Stimulated activated CD4-positive, alpha-beta T cell treated with anti-CD3 and anti-CD28 coated beads, Interleukin-2, amount 100 ng/mL, for 48 hours (primary cell): Measurements from ENCODE around the gene ORM2.
"Not testable (repeated sequence)": the region's sequence is repeated elsewhere in the genome, so short reads cannot be mapped to it uniquely, and the experiment has no call there.

Experiments used
- DNase-seq, 2 donors: peaks; one replicate each; pipeline ENCODE4 v3.0.0-alpha.2; 2020

ORM2 gene

DNA sequence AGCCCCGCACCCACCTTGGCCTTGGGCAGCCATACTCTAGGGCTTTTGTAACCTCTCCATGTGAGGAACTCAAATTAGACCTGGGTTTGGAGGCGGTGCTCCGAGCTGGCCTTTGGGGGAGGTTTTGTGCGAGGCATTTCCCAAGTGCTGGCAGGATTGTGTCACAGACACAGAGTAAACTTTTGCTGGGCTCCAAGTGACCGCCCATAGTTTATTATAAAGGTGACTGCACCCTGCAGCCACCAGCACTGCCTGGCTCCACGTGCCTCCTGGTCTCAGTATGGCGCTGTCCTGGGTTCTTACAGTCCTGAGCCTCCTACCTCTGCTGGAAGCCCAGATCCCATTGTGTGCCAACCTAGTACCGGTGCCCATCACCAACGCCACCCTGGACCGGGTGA, at the start of gene ORM2:
ORM2 (plus strand) TSS at position 245 of the 398 bp plus-strand sequence; CDS start at position 281, 36 bp downstream.
- DNase-seq = not testable (repeated sequence)

DNA sequence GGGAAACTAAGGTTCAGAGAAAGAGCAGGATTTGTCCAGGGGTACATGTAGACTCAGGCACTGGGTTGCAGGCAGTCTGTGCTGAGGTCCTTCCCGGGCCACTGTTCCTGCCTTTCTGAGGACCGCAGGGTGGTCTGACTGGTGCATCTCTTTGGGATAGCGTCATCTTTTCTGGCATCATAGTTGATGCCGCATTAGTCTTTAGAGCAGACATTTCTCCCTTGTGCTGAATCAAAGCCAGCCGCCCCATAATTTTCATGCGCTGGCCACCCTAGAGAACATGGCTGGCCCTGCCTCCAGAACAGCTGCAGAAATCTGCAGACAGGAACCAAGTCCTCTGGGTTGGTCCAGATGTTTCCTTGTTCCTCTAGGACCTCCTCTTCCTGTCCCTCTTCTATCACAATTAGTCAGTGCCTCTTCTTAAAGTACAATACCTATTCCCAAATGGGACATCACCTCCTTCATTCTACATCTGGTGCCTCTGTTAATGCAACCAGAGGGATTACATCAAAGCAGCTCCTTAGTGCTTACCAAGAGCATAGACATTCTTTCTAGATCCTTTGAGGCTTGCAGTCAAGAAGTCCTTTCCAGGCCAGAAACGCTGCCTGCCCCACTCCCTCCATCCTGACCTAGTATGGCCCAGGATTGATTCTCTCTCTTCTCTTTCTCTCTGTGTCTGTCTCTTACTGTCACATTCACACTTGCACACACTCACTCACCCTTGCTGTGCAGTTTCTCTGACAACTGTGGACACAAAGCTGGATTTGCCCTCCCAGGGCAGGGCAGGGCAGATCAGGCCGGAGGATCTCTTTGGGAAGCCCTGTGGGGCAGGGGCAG, 48.8 kb upstream of the ORM2 start:
- DNase-seq = no peak

DNA sequence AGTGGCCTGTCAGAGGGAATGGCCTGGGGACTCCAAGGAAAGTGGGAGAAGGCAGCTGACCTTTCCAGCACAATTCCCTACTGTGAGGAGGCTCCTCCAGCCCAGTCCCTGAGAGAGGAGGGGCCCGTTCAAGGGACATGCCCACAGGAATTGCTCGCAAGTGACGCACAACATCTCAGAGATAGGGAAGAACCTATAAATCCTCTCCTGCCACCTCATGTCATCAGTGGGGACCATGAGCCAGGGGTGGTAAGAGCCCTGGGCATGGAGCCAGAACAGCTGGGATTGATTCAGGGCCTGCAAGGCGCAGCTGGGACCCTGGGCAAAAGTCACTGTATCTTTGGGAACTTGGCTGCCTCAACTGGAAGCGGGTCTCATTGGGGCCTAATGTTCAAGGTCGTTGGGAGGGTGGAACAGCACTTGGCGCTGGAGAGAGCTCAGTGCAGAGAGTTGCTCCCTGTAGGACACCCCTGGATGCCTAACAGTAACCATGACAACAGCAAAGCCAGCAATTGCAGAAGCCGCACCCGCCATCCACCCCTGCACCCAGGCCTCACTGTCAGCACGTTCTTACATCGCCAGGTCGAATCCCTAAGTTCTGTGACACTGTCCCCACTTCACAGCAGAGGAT, 48.1 kb upstream of the ORM2 start:
- no peak for DNase-seq

DNA sequence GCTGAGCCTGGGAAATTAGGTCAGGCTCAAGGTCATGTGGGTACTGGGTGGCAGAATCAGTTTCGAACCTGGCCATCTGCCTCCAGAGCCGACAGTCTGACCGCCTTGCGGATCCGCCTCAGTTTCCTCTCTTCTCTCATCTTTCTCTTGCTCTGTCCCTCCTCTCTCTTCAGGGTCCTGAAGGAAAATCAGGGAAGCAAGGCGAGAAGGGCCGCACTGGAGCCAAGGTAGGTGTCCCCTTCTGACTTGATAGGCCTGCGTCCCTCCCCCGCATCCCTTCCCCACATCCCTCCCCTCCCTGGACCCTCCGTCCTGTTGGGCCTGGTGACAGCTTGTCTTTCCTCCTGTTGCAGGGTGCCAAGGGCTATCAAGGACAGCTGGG, 47.6 kb upstream of the ORM2 start:
- no peak for DNase-seq

DNA sequence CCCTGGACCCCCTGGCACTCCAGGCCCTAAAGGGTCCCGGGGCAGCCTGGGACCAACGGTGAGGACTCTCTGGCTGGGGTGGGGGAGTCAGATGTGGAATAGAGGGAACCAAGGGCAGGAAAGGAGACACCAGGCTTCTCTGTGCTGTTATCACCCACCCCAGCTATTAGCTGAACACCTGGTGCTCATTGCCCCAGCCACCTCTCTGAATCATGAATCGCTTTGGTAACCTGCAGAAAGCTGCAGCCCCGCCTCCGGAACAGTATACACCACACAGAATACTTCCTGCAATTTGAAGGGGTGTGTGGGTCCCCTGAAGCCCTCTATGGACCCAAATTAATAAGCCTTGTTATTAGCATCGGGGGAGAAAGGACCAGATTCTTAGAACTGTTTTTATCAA, 47.2 kb upstream of the ORM2 start:
- DNase-seq = no peak

DNA sequence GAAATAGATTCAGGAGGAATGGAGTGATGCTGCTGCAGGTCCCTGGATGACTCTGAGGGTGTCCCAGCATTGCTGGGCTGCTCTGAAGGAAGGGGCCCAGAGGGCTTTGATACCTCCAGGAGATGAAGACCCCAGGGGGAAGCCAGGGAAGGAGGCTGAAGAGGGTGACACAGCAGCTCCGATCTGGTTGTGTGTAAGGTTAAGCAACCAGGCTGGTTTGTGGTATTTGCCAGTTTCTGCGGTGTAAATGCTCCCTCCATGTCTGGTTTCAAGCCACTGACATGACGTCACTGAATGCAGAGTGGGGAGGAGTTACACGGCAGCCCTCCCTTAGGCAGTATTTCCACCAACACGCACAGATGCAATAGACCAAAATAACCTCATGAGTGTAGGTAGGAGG, 46.7 kb upstream of the ORM2 start:
- no peak for DNase-seq

DNA sequence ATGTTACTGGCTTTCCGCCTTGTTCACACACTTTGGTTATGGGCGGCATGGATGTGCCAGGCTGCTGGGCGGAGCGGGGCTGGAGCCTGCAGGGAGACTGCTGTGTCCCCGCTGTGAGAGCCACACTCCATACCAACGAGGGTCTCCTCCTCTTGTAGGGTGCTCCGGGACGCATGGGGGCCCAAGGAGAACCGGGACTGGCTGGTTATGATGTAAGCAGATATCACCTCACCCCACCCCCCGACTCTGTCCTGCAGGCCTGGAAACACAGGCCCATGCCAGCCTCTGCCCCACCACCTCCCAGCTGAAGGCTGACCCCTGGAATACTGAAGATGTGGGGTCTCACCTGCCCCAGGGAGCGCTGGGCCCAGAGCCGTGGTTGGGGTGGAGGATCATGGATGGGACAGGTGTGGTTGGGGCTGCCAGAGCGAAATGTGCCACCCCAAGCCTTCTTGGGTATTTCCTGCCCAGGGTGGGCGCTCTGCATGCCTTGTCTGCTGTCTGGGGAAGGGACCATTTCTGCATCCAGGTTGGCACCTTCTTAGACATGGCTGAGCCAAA, 46.0 kb upstream of the ORM2 start:
- DNase-seq = no peak

DNA sequence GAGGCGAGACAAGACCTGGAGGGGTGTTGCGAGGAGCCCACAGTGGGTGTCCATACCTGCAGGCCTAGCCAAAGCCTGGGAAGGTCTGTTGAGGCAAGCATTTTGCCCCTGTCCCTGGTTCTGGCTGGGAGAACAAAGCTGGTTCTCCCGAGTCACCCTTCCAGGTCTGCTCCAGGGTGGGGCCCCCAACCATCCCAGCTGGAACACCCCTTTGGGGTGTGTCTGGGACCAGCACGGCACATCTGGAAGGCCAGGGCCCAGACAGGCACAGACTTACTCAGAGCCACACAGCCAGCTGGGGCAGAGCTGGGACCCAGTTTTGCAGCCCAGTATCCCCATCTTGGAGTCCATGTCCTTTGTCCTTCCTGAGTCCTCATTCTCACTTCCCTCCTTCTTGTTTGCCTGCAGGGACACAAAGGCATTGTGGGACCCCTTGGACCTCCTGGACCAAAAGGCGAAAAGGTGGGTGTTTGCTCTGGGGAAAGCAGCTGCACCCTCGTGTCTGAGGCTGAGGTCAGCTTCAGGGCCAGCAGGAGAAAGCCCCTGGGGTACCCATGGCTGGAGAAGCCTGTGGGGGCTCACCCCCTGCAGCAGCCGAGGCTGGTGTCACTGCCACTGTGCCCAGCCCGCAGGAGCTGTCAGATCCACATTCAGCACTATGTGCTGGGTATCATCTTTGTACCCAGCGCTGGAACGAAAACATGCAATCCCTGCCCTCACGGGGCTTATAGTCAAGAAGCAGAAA, 45.2 kb upstream of the ORM2 start:
- no peak for DNase-seq

DNA sequence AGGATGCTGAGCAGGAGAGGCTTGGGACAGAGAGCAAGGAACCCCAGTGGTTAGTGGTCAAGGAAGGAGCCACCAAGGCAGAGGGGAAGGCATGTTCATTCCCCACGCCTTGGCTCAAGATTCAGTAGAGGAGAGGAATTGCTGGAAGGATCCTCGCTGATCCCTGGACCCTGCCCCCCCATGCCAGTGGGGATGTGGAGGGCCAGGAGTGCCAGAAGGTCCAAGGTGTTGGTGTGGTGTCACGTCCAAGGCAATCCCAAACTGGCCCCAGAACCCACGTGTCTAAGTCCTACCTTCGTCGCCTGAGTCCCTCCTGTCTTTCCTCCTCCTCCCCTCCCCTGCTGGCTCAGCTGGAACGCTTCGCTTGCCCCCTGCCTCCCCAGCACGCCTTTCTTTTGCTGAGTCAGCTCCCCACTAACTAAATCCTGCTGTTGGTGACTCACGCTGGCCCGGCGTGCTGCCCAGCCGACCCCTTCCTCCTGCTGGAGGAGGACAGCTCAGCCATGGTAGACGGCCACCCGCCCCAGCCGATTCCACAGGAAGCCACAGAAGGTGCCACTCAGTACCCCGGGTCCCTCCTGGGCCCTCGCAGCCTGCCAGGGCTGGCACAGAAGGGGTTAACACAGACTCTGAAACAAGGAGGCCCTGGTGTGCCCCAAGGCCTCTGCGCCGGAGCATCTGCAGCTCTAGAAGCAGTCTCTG, 44.4 kb upstream of the ORM2 start:
- DNase-seq = no peak

DNA sequence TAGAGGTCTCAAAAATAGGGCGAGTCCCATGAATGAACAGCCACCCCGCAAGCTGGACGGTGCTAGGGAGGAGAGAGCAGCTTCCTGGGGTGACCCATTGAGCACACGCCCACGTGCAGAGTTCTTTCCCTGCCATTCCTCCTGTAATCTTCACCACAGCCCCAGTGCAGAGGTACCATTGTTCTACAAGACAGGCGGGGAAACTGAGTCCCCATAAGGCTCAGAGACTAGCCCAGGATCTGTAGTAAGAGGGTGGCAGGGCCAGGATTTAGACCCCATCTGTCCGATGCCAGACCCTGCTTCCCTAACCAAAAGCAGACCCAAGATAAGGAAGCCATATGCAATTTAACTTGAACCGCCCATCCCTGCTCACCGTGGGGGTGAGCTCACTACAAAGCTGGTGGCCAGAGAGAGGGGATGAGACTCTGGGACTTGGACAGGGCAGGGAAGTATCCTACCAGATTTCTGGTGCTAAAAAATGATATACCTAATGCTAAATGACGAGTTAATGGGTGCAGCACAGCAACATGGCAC, 43.5 kb upstream of the ORM2 start:
- DNase-seq = no peak

DNA sequence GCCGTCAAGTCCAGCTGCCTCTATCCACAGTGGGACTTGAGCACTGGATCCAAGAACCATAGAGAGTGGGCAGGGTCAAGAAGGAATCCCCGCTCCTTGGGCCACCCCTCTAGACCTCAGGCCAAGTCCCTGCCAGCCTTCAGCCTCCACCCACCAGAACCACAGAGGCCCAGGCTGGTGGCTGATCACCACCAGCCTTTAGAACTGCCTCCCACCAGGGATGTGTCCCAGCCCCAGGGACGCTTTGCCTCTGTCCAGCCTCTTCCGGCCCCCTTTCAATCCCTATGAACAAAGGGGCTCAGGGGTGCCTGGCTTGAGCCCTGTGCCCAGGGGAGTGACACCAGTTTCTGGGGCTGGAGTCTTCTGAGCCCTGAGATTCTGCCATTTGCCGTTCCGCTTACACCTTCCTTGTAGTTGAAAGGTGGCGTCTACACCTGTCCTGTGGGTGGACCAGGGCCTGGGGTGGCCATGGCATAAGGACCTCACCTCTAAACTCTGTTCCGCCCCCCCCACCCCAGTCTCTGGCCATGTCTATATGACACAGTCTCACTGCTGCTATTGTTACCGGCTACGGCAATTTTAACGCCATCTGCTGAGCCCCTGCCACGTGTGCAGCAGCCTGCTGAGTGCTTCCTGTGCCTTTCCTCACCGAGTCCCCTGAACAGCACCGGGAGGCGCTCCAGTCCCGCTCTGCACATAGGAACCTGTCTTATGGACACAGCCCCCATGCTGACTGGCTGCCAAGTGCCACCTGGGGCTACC, 42.5 kb upstream of the ORM2 start:
- DNase-seq = no peak

DNA sequence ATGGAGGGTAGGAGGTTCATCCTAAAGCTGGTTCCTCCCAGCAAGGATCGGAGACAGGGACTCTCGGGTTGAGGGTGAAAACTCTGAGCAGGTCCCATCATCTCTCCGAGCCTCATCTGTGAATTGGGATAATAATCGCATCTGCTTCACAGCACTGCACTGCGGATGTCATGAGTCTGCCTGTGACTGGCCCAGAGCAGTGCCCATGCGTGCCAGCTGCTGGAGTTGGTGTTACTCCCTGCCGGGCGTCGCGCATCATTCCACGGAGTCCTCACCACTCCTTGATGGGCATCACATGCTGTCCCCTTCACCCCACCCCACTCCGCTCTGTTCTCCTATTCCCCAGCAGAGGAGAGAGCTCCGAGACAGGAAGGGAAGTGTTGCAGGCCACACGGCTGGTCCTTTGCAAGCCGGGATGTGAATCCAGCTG, 41.9 kb upstream of the ORM2 start:
- no peak for DNase-seq

DNA sequence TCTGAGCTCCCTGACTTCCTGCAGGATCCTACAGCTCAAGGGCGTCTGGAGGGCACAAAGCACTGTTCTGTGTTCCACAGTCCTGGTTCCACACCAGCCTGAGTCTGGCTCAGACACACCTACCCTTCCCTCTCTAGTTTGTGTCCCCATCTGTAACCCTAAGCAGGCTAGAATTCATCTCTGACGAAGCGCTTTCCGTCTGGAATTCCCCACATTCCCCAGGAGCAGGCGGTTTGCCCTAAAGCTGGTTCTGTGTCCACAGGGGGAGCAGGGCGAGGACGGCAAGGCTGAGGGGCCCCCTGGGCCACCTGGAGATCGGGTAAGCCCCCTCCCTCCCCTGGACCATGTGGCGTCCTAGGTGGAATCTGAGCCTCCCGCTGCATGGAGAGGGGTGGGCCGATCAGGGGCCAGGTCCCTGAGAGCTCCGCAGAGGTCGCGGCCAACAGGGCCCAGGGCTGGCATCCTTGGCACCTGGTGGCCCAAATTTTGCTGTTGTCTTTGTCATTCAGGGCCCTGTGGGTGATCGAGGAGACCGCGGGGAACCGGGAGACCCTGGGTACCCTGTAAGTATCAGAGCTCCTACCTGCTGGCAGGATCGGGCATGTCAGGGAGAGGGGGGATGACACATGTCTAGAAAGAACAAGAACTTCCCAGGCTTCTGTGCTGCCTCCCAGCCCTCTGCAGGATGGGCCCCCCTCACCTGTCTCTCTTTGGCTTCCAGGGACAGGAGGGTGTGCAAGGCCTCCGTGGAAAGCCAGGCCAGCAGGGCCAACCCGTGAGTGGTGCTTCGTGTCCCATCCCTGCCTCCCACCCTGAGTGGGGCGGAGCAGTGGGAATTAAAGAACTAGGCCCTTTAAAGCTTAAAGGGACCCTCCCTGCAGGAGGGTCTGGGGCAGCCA, 41.2 kb upstream of the ORM2 start:
- DNase-seq = no peak

DNA sequence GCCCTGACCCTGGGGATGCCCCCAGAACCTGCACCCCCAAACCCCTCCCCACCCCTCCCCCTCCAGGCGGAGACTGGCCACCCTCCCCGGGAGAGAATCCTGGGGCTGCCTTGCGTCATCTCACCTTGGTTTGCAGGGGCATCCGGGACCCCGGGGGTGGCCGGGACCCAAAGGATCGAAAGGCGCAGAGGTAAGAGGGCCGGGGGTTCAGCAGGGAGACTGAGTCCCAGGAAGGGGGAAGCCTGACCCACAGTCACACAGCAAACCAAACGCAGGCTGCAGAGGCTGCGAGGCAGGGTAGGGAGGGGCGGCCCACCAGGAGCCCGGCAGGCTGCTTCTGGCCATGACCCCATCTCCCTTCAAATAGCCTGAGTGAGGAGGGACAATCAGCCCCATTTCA, 40.6 kb upstream of the ORM2 start:
- DNase-seq = no peak

DNA sequence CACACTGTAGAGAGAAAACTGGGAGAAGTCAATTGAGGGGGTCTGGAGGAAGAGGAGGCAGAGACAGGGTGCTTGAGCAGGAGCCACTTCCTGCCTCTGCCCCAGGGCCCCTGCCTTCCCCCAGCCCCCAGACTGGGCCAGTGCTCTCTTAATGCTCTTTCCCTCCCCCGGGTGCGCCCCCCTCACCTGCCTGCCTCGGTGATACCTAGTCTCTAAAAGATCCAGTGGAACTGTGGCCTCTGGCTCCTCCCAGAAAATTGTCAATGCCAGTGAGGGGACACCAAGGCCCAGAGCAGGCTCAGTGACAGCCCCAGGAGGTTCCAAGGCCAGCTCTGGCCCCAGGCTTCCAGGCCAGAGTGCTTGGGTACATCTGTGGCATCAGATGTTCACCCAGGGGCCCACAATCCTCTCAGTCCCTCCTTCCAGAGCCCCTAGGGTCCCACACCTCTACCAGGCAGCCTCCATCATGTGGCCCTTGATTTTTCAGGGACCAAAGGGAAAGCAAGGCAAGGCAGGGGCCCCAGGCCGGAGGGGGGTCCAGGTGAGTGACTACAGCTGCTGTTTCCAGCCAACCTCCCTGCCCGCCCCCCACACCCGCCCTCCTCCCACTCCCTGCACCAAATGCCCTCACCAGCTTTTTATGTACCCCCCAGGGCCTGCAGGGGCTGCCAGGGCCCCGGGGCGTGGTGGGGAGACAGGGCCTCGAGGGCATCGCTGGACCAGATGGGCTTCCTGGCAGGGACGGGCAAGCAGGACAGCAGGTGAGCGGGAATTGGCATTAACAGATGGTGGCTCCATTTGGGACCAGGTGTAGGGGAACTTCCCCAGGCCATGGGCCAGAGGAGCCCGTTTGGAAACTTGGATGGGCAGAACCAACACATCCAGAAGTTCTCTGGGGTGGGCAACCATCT, 39.8 kb upstream of the ORM2 start:
- no peak for DNase-seq

DNA sequence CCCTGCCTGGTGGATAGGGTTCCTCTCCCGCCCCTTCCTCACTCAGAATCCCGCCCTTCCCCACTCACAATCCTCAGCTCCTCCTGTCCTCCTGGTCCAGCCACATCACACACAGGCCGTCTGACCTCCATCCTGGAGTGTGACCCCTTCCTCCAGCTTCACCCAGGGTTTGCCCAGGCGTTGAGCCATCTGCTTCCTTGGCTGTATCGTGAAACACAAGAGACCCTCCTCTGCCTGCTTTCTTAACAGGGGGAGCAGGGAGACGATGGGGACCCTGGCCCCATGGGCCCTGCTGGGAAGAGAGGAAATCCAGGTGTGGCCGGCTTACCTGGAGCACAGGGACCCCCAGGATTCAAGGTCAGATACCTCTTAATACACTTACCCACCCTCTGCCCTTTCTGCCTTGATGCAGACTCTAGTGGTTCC, 39.1 kb upstream of the ORM2 start:
- DNase-seq = no peak

DNA sequence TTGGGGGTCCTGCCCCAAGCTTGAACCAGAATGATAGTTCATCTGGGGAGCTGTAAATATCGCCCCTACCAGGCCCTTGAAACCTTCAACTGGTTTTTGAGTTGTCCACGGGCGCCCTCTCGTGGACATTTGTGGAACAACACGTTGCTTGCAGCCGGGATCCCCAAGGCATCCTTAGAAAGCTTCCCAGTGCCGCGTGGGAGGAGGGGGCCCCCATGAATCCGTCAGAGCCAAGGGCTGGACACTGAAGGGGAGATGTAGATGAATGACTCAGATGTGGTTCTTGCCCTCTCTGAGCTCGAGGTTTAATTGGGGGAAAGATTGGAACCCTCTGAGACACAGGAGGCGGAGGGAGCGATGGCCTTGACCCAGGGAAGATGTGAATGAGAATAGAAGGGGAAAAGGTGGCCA, 38.6 kb upstream of the ORM2 start:
- peak; percentile 77 to 83 for DNase-seq

DNA sequence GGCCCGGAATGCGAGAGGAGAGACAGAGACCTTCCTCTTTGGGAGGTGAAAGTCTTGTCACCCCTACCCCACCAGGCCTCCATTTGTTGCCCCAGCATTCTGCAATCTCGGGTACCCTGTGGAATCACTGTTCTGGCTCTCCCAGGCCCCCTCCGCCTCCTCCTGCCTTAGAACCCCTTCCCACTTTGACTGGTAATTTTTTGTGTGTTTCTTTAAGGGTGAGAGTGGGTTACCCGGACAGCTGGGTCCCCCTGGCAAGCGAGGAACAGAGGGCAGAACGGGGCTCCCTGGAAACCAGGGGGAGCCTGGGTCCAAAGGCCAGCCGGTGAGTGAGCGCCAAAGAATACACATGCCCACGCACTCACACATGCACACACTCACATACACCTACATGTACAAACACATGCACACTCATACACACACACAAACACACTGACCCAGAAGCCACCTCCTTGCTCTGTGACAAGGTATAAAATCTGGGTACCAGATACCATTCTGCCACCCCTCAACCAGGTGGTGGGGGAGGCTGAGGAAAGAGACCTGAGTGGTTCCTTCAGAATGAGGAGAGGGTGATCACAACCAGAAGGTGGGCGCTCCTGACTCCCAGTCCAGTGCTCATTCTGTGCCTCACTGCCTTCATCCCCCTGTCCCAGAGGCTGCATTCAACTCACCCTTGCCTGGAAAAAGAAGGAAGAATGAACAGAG, 37.6 kb upstream of the ORM2 start:
- no peak for DNase-seq

DNA sequence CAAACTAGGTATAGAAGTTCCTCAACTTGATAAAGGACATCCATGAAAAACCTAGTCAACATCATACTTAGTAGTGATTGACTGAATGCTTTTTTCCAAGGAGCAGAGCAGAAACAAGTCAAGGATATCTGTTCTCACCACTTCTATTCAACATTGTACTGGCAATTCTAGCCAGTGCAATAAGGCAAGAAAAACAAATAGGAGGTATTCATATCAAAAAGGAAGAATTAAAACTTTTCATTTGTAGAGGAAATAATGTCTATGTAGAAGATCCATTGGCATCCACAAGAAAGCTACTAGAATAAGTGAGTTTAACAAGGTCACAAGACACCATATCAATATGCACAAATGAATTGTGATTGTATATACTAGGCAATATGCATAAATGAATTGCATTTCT, 35.0 kb upstream of the ORM2 start:
- no peak for DNase-seq
